ENCODE results near the gene PPFIBP1.

- TF ChIP-seq EZH2phosphoT487 (IDR thresholded peaks at IDR 0.05; ENCODE audit: low read depth) = no peak
- no peak for TF ChIP-seq CTCF (IDR thresholded peaks at IDR 0.05; ENCODE audit: low read depth, low read length)
Measured at GRCh38 chr12:27511723-27512045, 12.3 kb upstream of the PPFIBP1 start.

Measured in OCI-LY3 (cell line).